H9 (cell line): ENCODE data around the gene PDZD7. TPM values are rescaled to one million over a fixed set of nuclear protein-coding genes. Genes with fewer than 3 reads are reported as not detected.

Source experiments
- DNase-seq: peaks from one replicate; pipeline ENCODE4 v3.0.0-alpha.2; 2017
- H2AFZ ChIP-seq: one replicate; pipeline ENCODE4 v1.6.1; 2013; ENCODE audit warnings: mild to moderate bottlenecking, low read length, control low read depth, moderate library complexity
- H2AK5ac ChIP-seq: 2 replicates; pipeline ENCODE4 v1.6.1; 2013; ENCODE audit warnings: low read length, control low read depth, mixed read lengths; ENCODE audit not compliant: insufficient read length
- H2BK120ac ChIP-seq: one replicate; pipeline ENCODE4 v1.6.1; 2013; ENCODE audit warnings: low read depth, mild to moderate bottlenecking, low read length, control low read depth, inconsistent platforms; ENCODE audit not compliant: poor library complexity, severe bottlenecking
- H2BK12ac ChIP-seq: 2 replicates; pipeline ENCODE4 v1.6.1; 2013; ENCODE audit warnings: low read length, control low read depth, mixed read lengths, low read depth; ENCODE audit not compliant: insufficient read length
- H2BK15ac ChIP-seq: 2 replicates; pipeline ENCODE4 v1.6.1; 2013; ENCODE audit warnings: low read depth, low read length, control low read depth
- H2BK20ac ChIP-seq: one replicate; pipeline ENCODE4 v1.6.1; 2013; ENCODE audit warnings: low read depth, mild to moderate bottlenecking, low read length, control low read depth, inconsistent platforms; ENCODE audit not compliant: poor library complexity, severe bottlenecking
- H2BK5ac ChIP-seq: 2 replicates; pipeline ENCODE4 v1.6.1; 2013; ENCODE audit warnings: low read length, control low read depth, mixed read lengths; ENCODE audit not compliant: insufficient read length
- H3K14ac ChIP-seq: 2 replicates; pipeline ENCODE4 v1.6.1; 2013; ENCODE audit warnings: low read length, control low read depth; ENCODE audit not compliant: insufficient read depth
- H3K18ac ChIP-seq: 2 replicates; pipeline ENCODE4 v1.6.1; 2013; ENCODE audit warnings: low read depth, mild to moderate bottlenecking, mixed read lengths, low read length, control low read depth; ENCODE audit not compliant: insufficient read length
- H3K23ac ChIP-seq: 2 replicates; pipeline ENCODE4 v1.6.1; 2013; ENCODE audit warnings: low read length, control low read depth, mixed read lengths, low read depth; ENCODE audit not compliant: insufficient read length
- H3K23me2 ChIP-seq: 2 replicates; pipeline ENCODE4 v1.6.1; 2013; ENCODE audit warnings: low read depth, mild to moderate bottlenecking, mixed read lengths, low read length, control low read depth; ENCODE audit not compliant: insufficient read length, poor library complexity, severe bottlenecking
- H3K27ac ChIP-seq: 2 replicates; pipeline ENCODE4 v1.5.1; 2013; ENCODE audit warnings: low read length, control low read depth, mixed read lengths, low read depth; ENCODE audit not compliant: insufficient read length
- H3K27me3 ChIP-seq: 2 replicates; pipeline ENCODE4 v1.6.1; 2013; ENCODE audit warnings: low read length, control low read depth, inconsistent platforms; ENCODE audit not compliant: insufficient read depth
- H3K4ac ChIP-seq: 2 replicates; pipeline ENCODE4 v1.6.1; 2013; ENCODE audit warnings: low read depth, mild to moderate bottlenecking, control low read depth, inconsistent platforms, low read length, moderate library complexity
- H3K4me1 ChIP-seq: 2 replicates; pipeline ENCODE4 v1.6.1; 2013; ENCODE audit warnings: low read length, control low read depth, inconsistent platforms; ENCODE audit not compliant: insufficient read depth
- H3K4me2 ChIP-seq: 2 replicates; pipeline ENCODE4 v1.6.1; 2013; ENCODE audit warnings: low read length, control low read depth, mixed read lengths; ENCODE audit not compliant: insufficient read length, insufficient read depth
- H3K56ac ChIP-seq: 2 replicates; pipeline ENCODE4 v1.6.1; 2013; ENCODE audit warnings: low read depth, mild to moderate bottlenecking, mixed read lengths, low read length, control low read depth; ENCODE audit not compliant: insufficient read length
- H3K79me1 ChIP-seq: 2 replicates; pipeline ENCODE4 v1.6.1; 2013; ENCODE audit warnings: low read depth, mild to moderate bottlenecking, moderate library complexity, low read length, control low read depth, inconsistent platforms; ENCODE audit not compliant: insufficient read depth, poor library complexity, severe bottlenecking
- H3K79me2 ChIP-seq: 2 replicates; pipeline ENCODE4 v1.6.1; 2013; ENCODE audit warnings: low read length, control low read depth, inconsistent platforms; ENCODE audit not compliant: insufficient read depth
- H3K9ac ChIP-seq: 2 replicates; pipeline ENCODE4 v1.6.1; 2013; ENCODE audit warnings: low read length, control low read depth, mixed read lengths; ENCODE audit not compliant: insufficient read length; ENCODE audit errors: extremely low read depth
- H3K9me3 ChIP-seq: one replicate; pipeline ENCODE4 v1.6.1; 2013; ENCODE audit warnings: low read depth, low read length, inconsistent platforms; ENCODE audit not compliant: control insufficient read depth
- H3T11ph ChIP-seq: one replicate; pipeline ENCODE4 v1.6.1; 2013; ENCODE audit warnings: mild to moderate bottlenecking, low read length, control low read depth, inconsistent platforms
- H4K20me1 ChIP-seq: one replicate; pipeline ENCODE4 v1.6.1; 2013; ENCODE audit not compliant: control insufficient read depth, insufficient read length, insufficient read depth
- H4K5ac ChIP-seq: 2 replicates; pipeline ENCODE4 v1.6.1; 2013; ENCODE audit warnings: low read depth, mild to moderate bottlenecking, mixed read lengths, low read length, control low read depth; ENCODE audit not compliant: insufficient read length
- H4K8ac ChIP-seq: replicated peaks from 2 replicates; pipeline ENCODE4 v1.6.1; 2013; ENCODE audit warnings: low read length, control low read depth, mixed read lengths, low read depth; ENCODE audit not compliant: insufficient read length
- H4K91ac ChIP-seq: 2 replicates; pipeline ENCODE4 v1.6.1; 2013; ENCODE audit warnings: low read depth, mild to moderate bottlenecking, moderate library complexity, mixed read lengths, low read length, control low read depth; ENCODE audit not compliant: insufficient read length
- H3K27ac Mint-ChIP-seq, 3 experiments: 2 replicates in 2 of 3; 3 replicates in 1 of 3; pipeline ENCODE4 v1.8.0; 2020 to 2021; ENCODE audit warnings: mixed read lengths in 3 of 3, mild to moderate bottlenecking in 1 of 3, moderate library complexity in 1 of 3
- H3K27me3 Mint-ChIP-seq: 2 replicates; pipeline ENCODE4 v1.8.0; 2021; ENCODE audit warnings: low read depth, mild to moderate bottlenecking, moderate library complexity, mixed read lengths
- H3K36me3 Mint-ChIP-seq, 3 experiments: 2 replicates in 2 of 3; 3 replicates in 1 of 3; pipeline ENCODE4 v1.8.0; 2020 to 2021; ENCODE audit warnings: low read depth in 3 of 3, mixed read lengths in 3 of 3; ENCODE audit not compliant: insufficient read depth in 1 of 3
- H3K4me1 Mint-ChIP-seq, 2 experiments: 2 replicates each; pipeline ENCODE4 v1.8.0; 2020; ENCODE audit warnings: mixed read lengths in 2 of 2
- H3K4me3 Mint-ChIP-seq, 2 experiments: 2 replicates in 1 of 2; 3 replicates in 1 of 2; pipeline ENCODE4 v1.8.0; 2020 to 2021; ENCODE audit warnings: mild to moderate bottlenecking in 2 of 2, mixed read lengths in 2 of 2, moderate library complexity in 1 of 2
- H3K9me3 Mint-ChIP-seq, 2 experiments: 2 replicates in 1 of 2; 3 replicates in 1 of 2; pipeline ENCODE4 v1.8.0; 2020; ENCODE audit warnings: mild to moderate bottlenecking in 2 of 2, mixed read lengths in 2 of 2, moderate library complexity in 1 of 2
- WGBS: extraction: QIAGEN DNeasy Blood & Tissue Kit; methylation state at CpG from one replicate; pipeline ENCODE4 v1.1.7; 2013; ENCODE audit warnings: missing lambda C conversion rate, low lambda C conversion rate, mixed read lengths; ENCODE audit not compliant: insufficient read length; ENCODE audit errors: extremely low coverage; 5-methylcytosine and 5-hydroxymethylcytosine counted together
- total RNA-seq: library from RNA; stranded (reverse); gene quantifications from 2 replicates; pipeline ENCODE4 v1.2.1, GENCODE V29; 2021
- TF ChIP-seq, protein P1 (sequence below): fragments of 200-600 bp; sonication (generic); conservative IDR thresholded peaks from 3 replicates; pipeline ENCODE4 v1.8.0; 2021; ENCODE audit warnings: antibody characterized with exemption, mild to moderate bottlenecking

Gene PDZD7
- total RNA-seq, 1 experiment from 2014 or later: 2.0 TPM

DNA sequence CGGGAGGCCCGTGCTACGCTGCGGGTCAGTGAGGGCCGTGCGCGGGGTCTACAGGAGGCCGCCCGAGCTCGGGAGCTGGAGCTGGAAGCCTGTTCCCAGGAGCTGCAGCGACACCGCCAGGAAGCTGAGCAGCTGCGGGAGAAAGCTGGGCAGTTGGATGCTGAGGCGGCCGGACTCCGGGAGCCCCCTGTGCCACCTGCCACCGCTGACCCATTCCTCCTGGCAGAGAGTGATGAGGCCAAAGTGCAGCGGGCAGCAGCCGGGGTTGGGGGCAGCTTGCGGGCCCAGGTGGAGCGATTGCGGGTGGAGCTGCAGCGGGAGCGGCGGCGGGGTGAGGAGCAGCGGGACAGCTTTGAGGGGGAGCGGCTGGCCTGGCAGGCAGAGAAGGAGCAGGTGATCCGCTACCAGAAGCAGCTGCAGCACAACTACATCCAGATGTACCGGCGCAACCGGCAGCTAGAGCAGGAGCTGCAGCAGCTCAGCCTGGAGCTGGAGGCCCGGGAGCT is 24.3 kb downstream of the PDZD7 start:
- Mint-ChIP-seq H3K4me3 (no peak overlapping the region), H3K27ac (no peak overlapping the region), H3K36me3 (peaks cover 17 to 41% (median 39%) of the 10 kb centered on the region in 3 experiments; a peak in 5 of 7 replicates), H3K27me3 (no peaks in the 10 kb centered on the region; the same call in 1 of the 2 replicates), H3K9me3 (no peaks in the 10 kb centered on the region), H3K4me1 (peaks cover 5 to 20% of the 10 kb centered on the region in 2 experiments)
- Histone ChIP-seq H2AK5ac (no peak overlapping the region), H3T11ph (no peak overlapping the region), H2BK120ac (no peak overlapping the region), H2BK15ac (no peak overlapping the region), H4K20me1 (no peaks in the 10 kb centered on the region), H3K9ac (no peak overlapping the region), H3K56ac (no peak overlapping the region), H4K8ac (no peak overlapping the region), H2BK5ac (no peak overlapping the region), H3K9me3 (no peaks in the 10 kb centered on the region), H3K4me2 (no peak overlapping the region), H3K23ac (no peak overlapping the region), H3K4ac (no peak overlapping the region), H2AFZ (no peak overlapping the region), H4K91ac (no peak overlapping the region), H3K14ac (no peak overlapping the region), H3K23me2 (no peaks in the 10 kb centered on the region), H4K5ac (no peak overlapping the region), H3K27ac (no peak overlapping the region), H3K27me3 (no peaks in the 10 kb centered on the region), H2BK20ac (no peak overlapping the region), H3K79me1 (no peaks in the 10 kb centered on the region), H3K18ac (no peak overlapping the region), H3K4me1 (no peaks in the 10 kb centered on the region), H2BK12ac (no peak overlapping the region), H3K79me2 (no peaks in the 10 kb centered on the region)
- DNase-seq: no peak
- no CpG with 5 or more reads among the region's 33 CpGs for WGBS
- TF ChIP-seq, protein P1, sequence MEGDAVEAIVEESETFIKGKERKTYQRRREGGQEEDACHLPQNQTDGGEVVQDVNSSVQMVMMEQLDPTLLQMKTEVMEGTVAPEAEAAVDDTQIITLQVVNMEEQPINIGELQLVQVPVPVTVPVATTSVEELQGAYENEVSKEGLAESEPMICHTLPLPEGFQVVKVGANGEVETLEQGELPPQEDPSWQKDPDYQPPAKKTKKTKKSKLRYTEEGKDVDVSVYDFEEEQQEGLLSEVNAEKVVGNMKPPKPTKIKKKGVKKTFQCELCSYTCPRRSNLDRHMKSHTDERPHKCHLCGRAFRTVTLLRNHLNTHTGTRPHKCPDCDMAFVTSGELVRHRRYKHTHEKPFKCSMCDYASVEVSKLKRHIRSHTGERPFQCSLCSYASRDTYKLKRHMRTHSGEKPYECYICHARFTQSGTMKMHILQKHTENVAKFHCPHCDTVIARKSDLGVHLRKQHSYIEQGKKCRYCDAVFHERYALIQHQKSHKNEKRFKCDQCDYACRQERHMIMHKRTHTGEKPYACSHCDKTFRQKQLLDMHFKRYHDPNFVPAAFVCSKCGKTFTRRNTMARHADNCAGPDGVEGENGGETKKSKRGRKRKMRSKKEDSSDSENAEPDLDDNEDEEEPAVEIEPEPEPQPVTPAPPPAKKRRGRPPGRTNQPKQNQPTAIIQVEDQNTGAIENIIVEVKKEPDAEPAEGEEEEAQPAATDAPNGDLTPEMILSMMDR: no peak
